ENCODE data around the gene INSM1. TPM values are rescaled to one million over a fixed set of nuclear protein-coding genes. Genes with fewer than 3 reads are reported as not detected.

Gene INSM1
- total RNA-seq, 1 donor from 2014 or later, result not detected

GRCh38 chr20:20417876-20418676 lies 50.2 kb downstream of the INSM1 start:
- no peak for DNase-seq (ENCODE audit: low spot score)

All from umbilical cord (tissue), 2 donors.